GM19099 (cell line): ENCODE results near the gene NME2.

Experiments used
- POLR2A ChIP-seq: IDR thresholded peaks from 3 replicates; pipeline ENCODE4 v1.6.1; 2011; ENCODE audit warnings: low read depth; ENCODE audit not compliant: insufficient read length; ENCODE audit errors: extremely low read depth

NME2 gene

GRCh38 chr17:51144266-51145022 lies 21.8 kb upstream of the NME2 start:
- TF ChIP-seq POLR2A, result no peak

DNA sequence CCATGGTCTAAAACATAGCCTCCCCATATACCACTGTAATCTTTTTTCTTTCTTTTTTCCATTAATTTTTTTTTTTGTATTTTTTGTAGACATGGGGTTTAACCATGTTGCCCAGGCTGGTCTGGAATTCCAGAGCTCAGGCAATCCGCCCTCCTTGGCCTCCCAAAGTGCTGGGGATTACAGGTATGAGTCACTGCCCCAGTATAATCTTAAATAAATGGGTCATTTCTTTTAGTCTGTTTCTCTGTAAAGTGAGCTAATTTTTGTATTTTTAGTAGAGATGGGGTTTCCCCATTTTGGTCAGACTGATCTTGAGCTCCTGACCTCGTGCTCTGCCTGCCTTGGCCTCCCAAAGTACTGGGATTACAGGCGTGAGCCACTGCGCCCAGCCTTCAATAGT lies 18.6 kb upstream of the NME2 start:
- TF ChIP-seq POLR2A, result no peak

- TF ChIP-seq POLR2A, result no peak
Measured at GRCh38 chr17:51149163-51149562, 17.0 kb upstream of the NME2 start.

GRCh38 chr17:51150932-51151331 lies 15.3 kb upstream of the NME2 start:
- TF ChIP-seq POLR2A, result no peak

- TF ChIP-seq POLR2A, result no peak
Measured at GRCh38 chr17:51152766-51153209, 13.4 kb upstream of the NME2 start.

DNA sequence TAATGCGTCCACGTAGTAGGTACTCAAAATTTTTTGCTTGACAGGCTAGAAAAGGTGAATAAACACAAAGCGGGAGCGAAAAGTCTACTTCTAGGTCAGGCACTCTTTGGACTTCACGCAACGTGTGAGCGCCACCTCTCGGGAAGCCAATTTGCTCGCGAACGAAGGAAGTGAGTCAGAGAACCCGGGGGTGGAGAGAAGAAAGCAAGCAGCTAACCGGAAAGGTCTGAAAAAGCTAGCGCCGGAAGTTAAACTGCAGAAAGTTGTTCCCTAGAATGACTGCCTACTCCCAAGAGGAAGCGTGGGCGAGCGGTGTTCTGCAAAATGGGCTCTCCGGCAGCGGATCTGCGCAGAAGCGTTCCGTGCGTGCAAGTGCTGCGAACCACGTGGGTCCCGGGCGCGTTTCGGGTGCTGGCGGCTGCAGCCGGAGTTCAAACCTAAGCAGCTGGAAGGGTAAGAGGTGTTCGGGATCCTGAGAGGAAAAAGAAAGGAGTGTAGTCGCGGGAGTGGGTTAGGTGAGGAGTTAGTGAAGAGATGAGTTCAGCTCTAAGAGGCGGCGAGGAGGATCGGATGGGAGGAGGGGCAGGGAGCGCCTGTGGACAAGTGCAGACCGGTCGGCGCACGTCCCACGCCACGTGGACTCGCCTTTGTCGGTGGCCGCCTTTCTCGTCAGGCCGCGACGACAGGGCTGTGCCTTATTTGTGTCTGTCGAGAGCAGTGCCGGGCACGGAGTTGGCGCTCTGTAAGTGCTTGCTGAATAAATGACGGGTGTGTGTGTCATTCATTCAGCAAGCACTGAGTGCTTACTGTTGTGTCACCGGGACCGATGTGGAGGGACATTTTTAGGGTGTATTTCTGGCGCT lies 12.8 kb upstream of the NME2 start, which contains the start of gene NME1:
TSS of gene NME1 (plus strand) at position 350 of the 863 bp plus-strand sequence. CDS start 2,096 bp downstream, outside the sequence.
- peak; percentile 77 for TF ChIP-seq POLR2A

DNA sequence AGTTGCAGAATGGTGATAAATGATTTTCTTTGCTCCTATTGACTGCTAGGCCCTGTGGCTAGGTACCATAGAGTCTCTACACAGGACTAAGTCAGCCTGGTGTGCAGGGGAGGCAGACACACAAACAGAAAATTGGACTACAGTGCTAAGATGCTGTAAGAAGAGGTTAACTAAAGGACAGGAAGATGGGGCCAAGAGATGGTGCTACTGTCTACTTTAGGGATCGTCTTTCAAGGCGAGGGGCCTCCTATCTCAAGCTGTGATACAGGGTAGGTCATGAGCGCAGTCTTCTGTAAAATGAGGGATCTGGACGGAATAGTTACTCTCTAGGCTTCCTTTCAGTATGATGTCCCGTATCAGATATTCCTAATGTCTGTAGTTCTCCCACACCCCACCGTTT lies 12.0 kb upstream of the NME2 start:
- TF ChIP-seq POLR2A, result no peak

- TF ChIP-seq POLR2A, result no peak
Measured at GRCh38 chr17:51155416-51155815, 10.8 kb upstream of the NME2 start.

DNA sequence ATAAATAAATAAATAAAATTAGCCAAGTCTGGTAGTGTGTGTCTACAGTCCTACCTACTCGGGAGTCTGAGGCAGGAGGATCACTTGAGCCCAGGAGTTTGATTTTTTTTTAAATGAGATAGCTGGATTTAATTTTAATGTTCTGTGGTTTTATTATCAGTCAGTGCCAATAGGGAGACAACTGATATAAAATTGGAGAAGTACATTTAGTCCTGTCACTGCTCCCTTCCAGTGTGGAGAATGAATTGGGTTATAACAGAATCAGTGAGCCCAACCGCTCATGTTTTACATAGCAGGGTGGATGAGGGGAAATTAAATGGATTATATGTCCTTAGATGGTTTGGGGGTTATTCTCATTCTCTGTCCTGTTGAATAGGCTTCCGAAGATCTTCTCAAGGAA lies 6.6 kb upstream of the NME2 start:
- TF ChIP-seq POLR2A, result no peak

- TF ChIP-seq POLR2A, result no peak
Measured at GRCh38 chr17:51161541-51161940, 4.7 kb upstream of the NME2 start.

DNA sequence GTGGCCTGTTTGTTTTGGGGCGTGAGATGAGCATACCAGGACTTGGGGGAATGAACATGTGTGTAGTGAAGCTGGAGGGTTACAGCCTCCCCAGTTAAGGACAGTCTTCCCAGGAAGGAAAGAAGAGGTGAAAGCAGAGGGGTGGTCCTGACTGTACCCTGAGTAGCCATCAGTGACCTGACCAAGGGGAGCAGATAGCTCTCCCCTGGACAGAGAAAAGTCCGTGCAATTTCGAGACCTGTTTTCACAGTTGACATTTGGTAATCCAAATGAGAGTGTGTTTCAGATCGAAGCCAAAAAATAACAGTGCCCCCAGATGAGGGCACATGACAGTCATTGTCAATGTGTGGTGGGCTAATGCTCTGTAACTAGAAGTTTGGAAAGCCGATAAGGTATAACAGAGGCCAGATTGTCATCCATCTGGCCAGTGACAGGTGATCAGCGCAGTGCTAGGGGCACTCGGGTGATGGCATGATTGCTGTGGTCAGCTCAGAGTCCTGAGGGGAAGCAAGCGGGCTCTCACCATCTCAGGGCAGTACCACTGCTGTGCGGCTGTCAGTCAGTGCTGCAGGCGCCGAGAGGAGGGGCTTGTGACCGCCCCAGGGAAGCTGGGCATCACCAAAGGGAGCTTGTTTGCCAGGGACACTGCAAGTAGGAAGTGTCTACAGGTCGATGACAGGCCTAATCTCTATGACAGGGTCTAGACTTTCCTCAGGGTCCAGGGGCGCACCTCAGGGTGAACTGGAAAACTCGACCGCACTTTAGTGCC lies 1.1 kb upstream of the NME2 start:
- no peak for TF ChIP-seq POLR2A

GRCh38 chr17:51165680-51166197 lies 472 bp upstream of the NME2 start:
- TF ChIP-seq POLR2A, result no peak

DNA sequence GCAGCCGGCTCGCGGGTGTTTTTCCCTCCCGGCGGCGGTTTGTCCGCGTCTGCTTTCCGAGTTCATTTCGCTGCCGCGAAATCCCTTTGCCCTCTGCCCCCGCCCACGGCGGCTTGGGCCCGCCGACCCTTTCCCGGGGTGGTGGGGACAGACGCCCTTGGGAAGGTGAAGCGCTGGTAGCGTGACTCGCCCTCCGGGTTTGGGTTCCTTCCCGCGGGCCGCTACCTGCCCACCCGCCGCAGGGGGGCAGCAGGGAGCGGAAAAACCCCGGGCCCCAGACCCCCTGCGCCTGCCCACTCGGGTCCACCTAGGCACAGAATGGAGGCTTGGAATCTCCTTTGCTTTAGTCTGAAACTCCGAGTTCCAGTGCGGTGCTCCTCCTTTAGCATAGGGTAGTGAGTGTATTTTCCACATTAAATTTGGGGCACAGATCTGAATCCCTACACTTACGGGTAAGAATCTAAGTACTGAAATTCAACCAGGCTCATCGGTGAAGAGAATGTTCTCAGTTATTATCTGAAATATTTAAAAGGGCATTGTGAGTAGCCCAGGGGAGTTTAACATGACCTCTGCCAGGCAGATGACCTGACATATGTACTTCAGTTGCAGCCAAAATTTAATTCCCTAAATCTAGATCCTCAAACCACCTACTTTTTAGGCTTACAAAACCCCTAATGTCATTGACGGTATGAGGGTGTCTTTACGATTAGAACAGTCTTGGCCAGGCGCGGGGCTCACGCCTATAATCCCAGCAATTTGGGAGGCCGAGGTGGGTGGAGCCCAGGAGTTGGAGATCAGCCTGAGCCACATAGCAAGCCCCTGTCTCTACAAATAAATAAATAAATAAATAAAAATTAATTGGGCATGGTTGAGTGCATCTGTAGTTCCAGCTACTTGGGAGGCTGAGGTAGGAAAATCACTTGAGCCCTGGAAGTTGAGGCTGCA lies 1.0 kb downstream of the NME2 start:
- TF ChIP-seq POLR2A, result no peak

DNA sequence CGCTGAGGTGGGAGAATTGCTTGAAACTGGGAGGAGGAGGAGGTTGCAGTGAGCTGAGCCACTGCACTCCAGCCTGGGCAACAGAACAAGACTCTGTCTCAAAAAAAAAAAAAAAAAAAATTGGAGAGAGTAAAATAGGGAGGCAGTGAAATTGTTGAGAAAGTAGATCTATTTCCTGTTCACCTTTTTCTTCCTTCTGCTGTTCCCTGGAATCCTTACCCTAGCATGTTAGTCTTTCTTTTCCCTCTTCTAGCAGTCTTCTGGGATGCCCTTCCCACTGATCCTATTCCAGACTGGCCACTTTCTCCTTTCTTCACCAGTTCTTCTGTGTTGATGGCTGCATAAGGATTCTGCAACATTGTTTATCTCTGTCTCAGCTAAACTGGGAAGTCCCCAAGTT lies 3.1 kb downstream of the NME2 start:
- no peak for TF ChIP-seq POLR2A
